GM12891 (cell line): ENCODE measurements around the gene ANAPC7.

Experiments
- POLR2A ChIP-seq: IDR thresholded peaks from 2 replicates; pipeline ENCODE4 v1.6.1; 2011; ENCODE audit warnings: low read depth, low read length, control low read depth
- POLR2AphosphoS5 ChIP-seq: IDR thresholded peaks from 2 replicates; pipeline ENCODE4 v1.6.1; 2011; ENCODE audit warnings: low read depth, low read length, control low read depth
- POU2F2 ChIP-seq: IDR thresholded peaks from 2 replicates; pipeline ENCODE4 v1.6.1; 2011; ENCODE audit warnings: low read depth, mild to moderate bottlenecking, control low read depth, low read length, moderate library complexity
- TAF1 ChIP-seq: IDR thresholded peaks from 2 replicates; pipeline ENCODE4 v1.6.1; 2011; ENCODE audit warnings: low read depth, low read length, control low read depth

DNA sequence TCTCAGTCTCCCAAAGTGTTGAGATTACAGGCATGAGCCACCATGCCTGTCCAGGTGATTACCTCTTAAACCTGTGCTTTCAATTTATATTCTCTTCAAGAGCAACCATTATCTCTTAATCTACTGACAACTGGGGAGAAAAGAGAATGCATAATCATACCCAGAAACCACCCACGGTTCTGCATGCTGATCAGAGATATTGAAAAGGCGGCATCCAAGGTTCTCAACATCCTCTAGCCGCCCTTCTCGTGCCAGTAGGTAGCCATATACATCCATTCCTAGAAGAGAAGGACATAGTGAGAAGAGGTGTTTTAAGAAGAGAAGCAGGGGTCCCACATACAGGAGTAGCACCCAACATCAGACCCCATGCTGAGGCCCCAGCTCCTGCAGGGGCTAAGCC is 20.8 kb downstream of the ANAPC7 start:
- TF ChIP-seq POLR2A (no peak), POLR2AphosphoS5 (no peak), POU2F2 (no peak), TAF1 (no peak)
